GM23338 (cell line): ENCODE results near the gene ZNF513. TPM values are rescaled to one million over a fixed set of nuclear protein-coding genes. Genes with fewer than 3 reads are reported as not detected.

Experiments
- ATAC-seq: fragments of 200-7000 bp; cut with Tn5 transposase; 3 replicates; pipeline ENCODE4 v1.9.1; 2020
- DNase-seq: peaks from one replicate; pipeline ENCODE4 v3.0.0-alpha.2; 2015; ENCODE audit warnings: low spot score
- H2AFZ ChIP-seq: fragments of 200-600 bp; sonication (generic); 2 replicates; pipeline ENCODE4 v1.8.0; 2016; ENCODE audit warnings: antibody characterized with exemption, mild to moderate bottlenecking, moderate library complexity
- H3F3A ChIP-seq: fragments of 200-600 bp; sonication (generic); replicated peaks from 2 replicates; pipeline ENCODE4 v1.8.0; 2017; ENCODE audit warnings: antibody characterized with exemption, mixed run types, low read depth
- H3K27ac ChIP-seq: fragments of 200-600 bp; sonication (generic); 2 replicates; pipeline ENCODE4 v1.6.1; 2016; ENCODE audit warnings: low read depth
- H3K27me3 ChIP-seq: fragments of 200-600 bp; sonication (generic); 2 replicates; pipeline ENCODE4 v1.8.0; 2016; ENCODE audit warnings: mild to moderate bottlenecking, mixed run types, moderate library complexity; ENCODE audit not compliant: insufficient read depth
- H3K36me3 ChIP-seq: fragments of 200-600 bp; sonication (generic); 2 replicates; pipeline ENCODE4 v1.8.0; 2016; ENCODE audit warnings: mild to moderate bottlenecking; ENCODE audit not compliant: insufficient read depth
- H3K4me1 ChIP-seq: fragments of 200-600 bp; sonication (generic); 2 replicates; pipeline ENCODE4 v1.8.0; 2016; ENCODE audit warnings: mild to moderate bottlenecking, moderate library complexity; ENCODE audit not compliant: insufficient read depth
- H3K4me2 ChIP-seq: fragments of 200-600 bp; sonication (generic); 2 replicates; pipeline ENCODE4 v1.7.1; 2017; ENCODE audit warnings: mixed run types
- H3K4me3 ChIP-seq: fragments of 200-600 bp; sonication (generic); 2 replicates; pipeline ENCODE4 v1.6.1; 2016; ENCODE audit warnings: mixed run types
- H3K79me2 ChIP-seq: fragments of 200-600 bp; sonication (generic); replicated peaks from 2 replicates; pipeline ENCODE4 v1.8.0; 2017; ENCODE audit warnings: mild to moderate bottlenecking; ENCODE audit not compliant: insufficient read depth
- H3K9me2 ChIP-seq: fragments of 200-600 bp; sonication (generic); 2 replicates; pipeline ENCODE4 v1.8.0; 2017; ENCODE audit not compliant: insufficient read depth
- H4K20me1 ChIP-seq: fragments of 200-600 bp; sonication (generic); replicated peaks from 2 replicates; pipeline ENCODE4 v1.8.0; 2017; ENCODE audit warnings: mild to moderate bottlenecking; ENCODE audit not compliant: insufficient read depth
- H3K27ac Mint-ChIP-seq: 2 replicates; pipeline ENCODE4 v1.8.0; 2020; ENCODE audit warnings: inconsistent platforms, mild to moderate bottlenecking, moderate library complexity, mixed read lengths
- H3K27me3 Mint-ChIP-seq: 3 replicates; pipeline ENCODE4 v1.8.0; 2022; ENCODE audit warnings: low read depth, mild to moderate bottlenecking, moderate library complexity, mixed read lengths, inconsistent platforms; ENCODE audit not compliant: insufficient read depth, poor library complexity
- H3K36me3 Mint-ChIP-seq: 3 replicates; pipeline ENCODE4 v1.8.0; 2021; ENCODE audit warnings: low read depth, mild to moderate bottlenecking, inconsistent platforms, moderate library complexity, mixed read lengths
- H3K4me1 Mint-ChIP-seq: 3 replicates; pipeline ENCODE4 v1.8.0; 2020; ENCODE audit warnings: mild to moderate bottlenecking, inconsistent platforms, mixed read lengths
- H3K4me3 Mint-ChIP-seq: 3 replicates; pipeline ENCODE4 v1.8.0; 2021; ENCODE audit warnings: moderate library complexity, mild to moderate bottlenecking, inconsistent platforms, mixed read lengths
- H3K9me3 Mint-ChIP-seq: 3 replicates; pipeline ENCODE4 v1.8.0; 2020; ENCODE audit warnings: moderate library complexity, mild to moderate bottlenecking, inconsistent platforms, mixed read lengths
- CREB1 ChIP-seq: fragments of 250-450 bp; sonication (Bioruptor Pico); IDR thresholded peaks from 2 replicates; pipeline ENCODE4 v1.5.0; 2020; ENCODE audit warnings: low read depth, mild to moderate bottlenecking, moderate library complexity
- CTCF ChIP-seq, 2 experiments: fragments of 200-600 bp in 1 of 2; sonication (generic) in 1 of 2; conservative IDR thresholded peaks; 2 replicates each; pipeline versions ENCODE4 v1.5.1 to v1.6.1; 2016 to 2017; ENCODE audit warnings: antibody characterized with exemption in 2 of 2, low read depth in 2 of 2, mild to moderate bottlenecking in 2 of 2, moderate library complexity in 1 of 2
- ETS1 ChIP-seq: IDR thresholded peaks from 2 replicates; pipeline ENCODE4 v1.6.1; 2016; ENCODE audit warnings: antibody characterized with exemption
- EZH2 ChIP-seq: fragments of 200-600 bp; sonication (generic); IDR thresholded peaks from one replicate; pipeline ENCODE4 v1.8.0; 2017; ENCODE audit warnings: antibody characterized with exemption, mild to moderate bottlenecking, low read depth; ENCODE audit not compliant: unreplicated experiment
- EZH2phosphoT487 ChIP-seq: fragments of 200-600 bp; sonication (generic); IDR thresholded peaks from one replicate; pipeline ENCODE4 v1.8.1; 2018; ENCODE audit warnings: antibody characterized with exemption; ENCODE audit not compliant: unreplicated experiment
- JUNB ChIP-seq: IDR thresholded peaks from one replicate; pipeline ENCODE4 v1.6.1; 2016; ENCODE audit warnings: antibody characterized with exemption; ENCODE audit not compliant: unreplicated experiment
- NANOG ChIP-seq: IDR thresholded peaks from 2 replicates; pipeline ENCODE4 v1.6.1; 2016; ENCODE audit warnings: antibody characterized with exemption, borderline replicate concordance
- POLR2AphosphoS5 ChIP-seq: IDR thresholded peaks from 2 replicates; pipeline ENCODE4 v1.6.1; 2016; ENCODE audit warnings: antibody characterized with exemption, low read depth
- REST ChIP-seq: IDR thresholded peaks from one replicate; pipeline ENCODE4 v1.6.1; 2018; ENCODE audit warnings: antibody characterized with exemption; ENCODE audit not compliant: unreplicated experiment
- STAT1 ChIP-seq: IDR thresholded peaks from one replicate; pipeline ENCODE4 v1.6.1; 2016; ENCODE audit warnings: antibody characterized with exemption; ENCODE audit not compliant: unreplicated experiment
- ZNF331 ChIP-seq: fragments of 250-450 bp; sonication (Bioruptor Pico); IDR thresholded peaks from 2 replicates; pipeline ENCODE4 v1.5.0; 2020; ENCODE audit warnings: low read depth, mild to moderate bottlenecking, moderate library complexity
- polyA plus RNA-seq: library from polyadenylated mRNA; unstranded; fragments of >200 nt; fragmentation: Nextera tagmentation; extraction: Ambion mirVana; gene quantifications from 2 replicates; pipeline ENCODE4 v1.2.1, GENCODE V29; 2016
- total RNA-seq: library from RNA; depleted of rRNA; stranded (reverse); fragments of >200 nt; shearing (Covaris generic); gene quantifications from 2 replicates; pipeline ENCODE4 v1.2.3, GENCODE V29; 2014
- TF ChIP-seq, protein P1 (sequence below): fragments of 250-450 bp; sonication (Bioruptor Pico); IDR thresholded peaks from 2 replicates; pipeline ENCODE4 v1.5.0; 2020; ENCODE audit warnings: mild to moderate bottlenecking, moderate library complexity

ZNF513 gene
- total and polyA plus RNA-seq, 2 experiments from 2014 or later = 10.4 to 13.2 TPM

DNA sequence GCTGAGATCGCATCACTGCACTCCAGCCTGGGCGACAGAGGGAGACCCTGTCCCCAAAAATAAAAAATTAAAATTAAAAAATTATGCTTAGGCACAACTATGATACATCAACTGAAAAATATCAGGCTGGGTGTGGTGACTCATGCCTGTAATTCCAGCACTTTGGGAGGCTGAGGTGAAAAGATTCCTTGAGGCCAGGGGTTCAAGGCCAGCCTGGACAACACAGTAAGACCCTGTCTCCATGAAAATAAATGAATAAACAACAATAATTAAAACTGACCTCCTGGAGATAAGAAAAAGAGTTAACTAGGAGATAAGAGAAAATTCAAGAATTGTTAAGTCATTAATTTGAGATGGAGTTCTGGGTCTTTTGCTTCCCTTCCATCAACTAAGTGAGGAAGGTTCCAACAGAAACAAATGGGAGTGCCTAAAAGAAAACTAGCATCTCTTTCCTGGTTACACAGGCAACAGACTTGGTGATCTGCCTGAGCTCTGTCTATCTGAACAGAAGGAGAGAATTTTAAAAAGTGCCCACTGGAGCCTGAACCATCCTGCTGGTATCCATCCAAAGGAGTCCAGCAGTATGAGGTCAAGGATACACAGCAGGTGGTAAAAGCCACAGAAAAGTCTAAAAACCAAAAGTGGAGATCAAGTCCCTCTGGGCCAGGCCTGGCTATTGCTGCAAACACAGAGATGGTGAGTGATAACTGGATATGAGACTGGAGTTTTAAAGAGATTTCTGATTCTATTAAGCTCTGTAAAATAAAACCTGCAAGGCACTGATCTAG is 20.0 kb upstream of the ZNF513 start:
- DNase-seq = no peak
- H3K9me2 ChIP-seq = no peaks in the 10 kb centered on the region
- no peak for ATAC-seq
- H3K4me1 ChIP-seq = no peaks in the 10 kb centered on the region; the same call in 1 of the 2 replicates
- peaks cover 5% of the 10 kb centered on the region for H3K27me3 Mint-ChIP-seq
- H3K79me2 ChIP-seq = peaks cover 100% of the 10 kb centered on the region
- H2AFZ ChIP-seq = no peak overlapping the region
- no peak overlapping the region for H3K4me3 ChIP-seq
- H3K4me3 Mint-ChIP-seq = no peak overlapping the region
- no peaks in the 10 kb centered on the region; the same call in 1 of the 2 replicates for H3F3A ChIP-seq
- H3K36me3 Mint-ChIP-seq = peaks cover 28% of the 10 kb centered on the region
- H3K9me3 Mint-ChIP-seq = no peaks in the 10 kb centered on the region
- H3K27ac ChIP-seq = peak overlapping the region; percentile 45; the same call in 1 of the 2 replicates
- 0 out of 2 replicates have a peak overlapping the region, but pooled peaks have one; percentile 11 for H3K27ac Mint-ChIP-seq
- H3K36me3 ChIP-seq = no peaks in the 10 kb centered on the region
- no peaks in the 10 kb centered on the region for H3K4me1 Mint-ChIP-seq
- no peak overlapping the region for H3K4me2 ChIP-seq
- peaks cover 86% of the 10 kb centered on the region for H4K20me1 ChIP-seq
- TF ChIP-seq POLR2AphosphoS5 = no peak
- TF ChIP-seq STAT1 = no peak
- TF ChIP-seq CREB1 (CRISPR knock-in tag) = no peak
- TF ChIP-seq CTCF (conservative IDR thresholded peaks at IDR 0.05; ENCODE audit: low read depth in 2 of 2) = no peak
- no peak for TF ChIP-seq NANOG
- no peak for TF ChIP-seq JUNB
- no peak for TF ChIP-seq ETS1
- no peak for TF ChIP-seq EZH2phosphoT487
- no peak for TF ChIP-seq ZNF331
- no peak for TF ChIP-seq REST
- TF ChIP-seq EZH2 = no peak
- TF ChIP-seq, protein P1, sequence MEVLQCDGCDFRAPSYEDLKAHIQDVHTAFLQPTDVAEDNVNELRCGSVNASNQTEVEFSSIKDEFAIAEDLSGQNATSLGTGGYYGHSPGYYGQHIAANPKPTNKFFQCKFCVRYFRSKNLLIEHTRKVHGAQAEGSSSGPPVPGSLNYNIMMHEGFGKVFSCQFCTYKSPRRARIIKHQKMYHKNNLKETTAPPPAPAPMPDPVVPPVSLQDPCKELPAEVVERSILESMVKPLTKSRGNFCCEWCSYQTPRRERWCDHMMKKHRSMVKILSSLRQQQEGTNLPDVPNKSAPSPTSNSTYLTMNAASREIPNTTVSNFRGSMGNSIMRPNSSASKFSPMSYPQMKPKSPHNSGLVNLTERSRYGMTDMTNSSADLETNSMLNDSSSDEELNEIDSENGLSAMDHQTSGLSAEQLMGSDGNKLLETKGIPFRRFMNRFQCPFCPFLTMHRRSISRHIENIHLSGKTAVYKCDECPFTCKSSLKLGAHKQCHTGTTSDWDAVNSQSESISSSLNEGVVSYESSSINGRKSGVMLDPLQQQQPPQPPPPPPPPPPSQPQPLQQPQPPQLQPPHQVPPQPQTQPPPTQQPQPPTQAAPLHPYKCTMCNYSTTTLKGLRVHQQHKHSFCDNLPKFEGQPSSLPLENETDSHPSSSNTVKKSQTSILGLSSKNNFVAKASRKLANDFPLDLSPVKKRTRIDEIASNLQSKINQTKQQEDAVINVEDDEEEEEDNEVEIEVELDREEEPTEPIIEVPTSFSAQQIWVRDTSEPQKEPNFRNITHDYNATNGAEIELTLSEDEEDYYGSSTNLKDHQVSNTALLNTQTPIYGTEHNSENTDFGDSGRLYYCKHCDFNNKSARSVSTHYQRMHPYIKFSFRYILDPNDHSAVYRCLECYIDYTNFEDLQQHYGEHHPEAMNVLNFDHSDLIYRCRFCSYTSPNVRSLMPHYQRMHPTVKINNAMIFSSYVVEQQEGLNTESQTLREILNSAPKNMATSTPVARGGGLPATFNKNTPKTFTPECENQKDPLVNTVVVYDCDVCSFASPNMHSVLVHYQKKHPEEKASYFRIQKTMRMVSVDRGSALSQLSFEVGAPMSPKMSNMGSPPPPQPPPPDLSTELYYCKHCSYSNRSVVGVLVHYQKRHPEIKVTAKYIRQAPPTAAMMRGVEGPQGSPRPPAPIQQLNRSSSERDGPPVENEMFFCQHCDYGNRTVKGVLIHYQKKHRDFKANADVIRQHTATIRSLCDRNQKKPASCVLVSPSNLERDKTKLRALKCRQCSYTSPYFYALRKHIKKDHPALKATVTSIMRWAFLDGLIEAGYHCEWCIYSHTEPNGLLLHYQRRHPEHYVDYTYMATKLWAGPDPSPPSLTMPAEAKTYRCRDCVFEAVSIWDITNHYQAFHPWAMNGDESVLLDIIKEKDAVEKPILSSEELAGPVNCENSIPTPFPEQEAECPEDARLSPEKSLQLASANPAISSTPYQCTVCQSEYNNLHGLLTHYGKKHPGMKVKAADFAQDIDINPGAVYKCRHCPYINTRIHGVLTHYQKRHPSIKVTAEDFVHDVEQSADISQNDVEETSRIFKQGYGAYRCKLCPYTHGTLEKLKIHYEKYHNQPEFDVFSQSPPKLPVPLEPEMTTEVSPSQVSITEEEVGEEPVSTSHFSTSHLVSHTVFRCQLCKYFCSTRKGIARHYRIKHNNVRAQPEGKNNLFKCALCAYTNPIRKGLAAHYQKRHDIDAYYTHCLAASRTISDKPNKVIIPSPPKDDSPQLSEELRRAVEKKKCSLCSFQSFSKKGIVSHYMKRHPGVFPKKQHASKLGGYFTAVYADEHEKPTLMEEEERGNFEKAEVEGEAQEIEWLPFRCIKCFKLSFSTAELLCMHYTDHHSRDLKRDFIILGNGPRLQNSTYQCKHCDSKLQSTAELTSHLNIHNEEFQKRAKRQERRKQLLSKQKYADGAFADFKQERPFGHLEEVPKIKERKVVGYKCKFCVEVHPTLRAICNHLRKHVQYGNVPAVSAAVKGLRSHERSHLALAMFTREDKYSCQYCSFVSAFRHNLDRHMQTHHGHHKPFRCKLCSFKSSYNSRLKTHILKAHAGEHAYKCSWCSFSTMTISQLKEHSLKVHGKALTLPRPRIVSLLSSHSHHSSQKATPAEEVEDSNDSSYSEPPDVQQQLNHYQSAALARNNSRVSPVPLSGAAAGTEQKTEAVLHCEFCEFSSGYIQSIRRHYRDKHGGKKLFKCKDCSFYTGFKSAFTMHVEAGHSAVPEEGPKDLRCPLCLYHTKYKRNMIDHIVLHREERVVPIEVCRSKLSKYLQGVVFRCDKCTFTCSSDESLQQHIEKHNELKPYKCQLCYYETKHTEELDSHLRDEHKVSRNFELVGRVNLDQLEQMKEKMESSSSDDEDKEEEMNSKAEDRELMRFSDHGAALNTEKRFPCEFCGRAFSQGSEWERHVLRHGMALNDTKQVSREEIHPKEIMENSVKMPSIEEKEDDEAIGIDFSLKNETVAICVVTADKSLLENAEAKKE (CRISPR knock-in tag) = no peak
- no peaks in the 10 kb centered on the region for H3K27me3 ChIP-seq
